ENCODE data around the gene ITFG1. TPM values are rescaled to one million over a fixed set of nuclear protein-coding genes. Genes with fewer than 3 reads are reported as not detected.

ITFG1 gene
- total and polyA plus RNA-seq, 2 of the 8 experiments (the other 6 are each of a cell fraction or from before 2014, with no cell fraction given) = 13.8 to 22.2 TPM

GRCh38 chr16:47213761-47214440 lies 247.0 kb downstream of the ITFG1 start:
- H2BK5ac ChIP-seq (ENCODE audit: low read depth, low read length) = no peak overlapping the region
- DNase-seq (ENCODE audit: low read depth in 1 of 2, low spot score in 2 of 2) = no peak
- POLR2A ChIA-PET (ENCODE audit: partially characterized antibody) = no interaction called here
- no peak overlapping the region for H2BK12ac ChIP-seq (ENCODE audit: low read depth, low read length)
- H3K27ac ChIP-seq (ENCODE audit: low read depth, low read length) = no peak overlapping the region
- H2AFZ ChIP-seq (ENCODE audit: low read length) = no peak overlapping the region
- no peak for FAIRE-seq
- H4K5ac ChIP-seq (ENCODE audit: insufficient read length, low read depth, low read length) = no peak overlapping the region
- no peaks in the 10 kb centered on the region for H3K27me3 ChIP-seq (replicated peaks in 1 of 4; ENCODE audit: control insufficient read depth in 3 of 4, extremely low read depth in 1 of 4, insufficient read depth in 3 of 4, low read length in 3 of 4)
- no peak overlapping the region for H4K91ac ChIP-seq (replicated peaks; ENCODE audit: insufficient read length, low read length)
- H2AK5ac ChIP-seq (ENCODE audit: low read depth, low read length) = no peak overlapping the region
- no peak overlapping the region for H3K23ac ChIP-seq (ENCODE audit: insufficient read length)
- H4K20me1 ChIP-seq (replicated peaks in 1 of 2; ENCODE audit: control insufficient read depth in 1 of 2, insufficient read depth in 2 of 2, low read length in 2 of 2) = no peaks in the 10 kb centered on the region
- no peak overlapping the region for H3K4me2 ChIP-seq (ENCODE audit: insufficient read depth in 1 of 2, low read depth in 2 of 2, low read length in 2 of 2)
- no peaks in the 10 kb centered on the region for H3K23me2 ChIP-seq (ENCODE audit: low read depth, low read length)
- H3K79me1 ChIP-seq (ENCODE audit: low read depth, low read length) = no peaks in the 10 kb centered on the region
- CTCF ChIA-PET (ENCODE audit: partially characterized antibody) = no interaction called here
- H3K9ac ChIP-seq (replicated peaks in 1 of 4; ENCODE audit: extremely low read depth in 1 of 4, low read depth in 3 of 4, low read length in 3 of 4) = no peak overlapping the region
- no peaks in the 10 kb centered on the region for H3K9me3 ChIP-seq (ENCODE audit: insufficient read depth in 2 of 2, low read depth in 1 of 2, low read length in 1 of 2)
- no peak overlapping the region for H4K8ac ChIP-seq (ENCODE audit: extremely low read depth, insufficient read depth, low read length)
- WGBS, 2 experiments (ENCODE audit: extremely low coverage in 1 of 2, insufficient coverage in 1 of 2, insufficient read length in 1 of 2, insufficient replicate concordance in 2 of 2, low coverage in 1 of 2, low lambda C conversion rate in 2 of 2, missing lambda C conversion rate in 1 of 2) = 87% methylated on average over 2 of the region's 2 CpGs; no CpG with 5 or more reads in 1 of the 2 experiments
- H3K36me3 ChIP-seq (ENCODE audit: control insufficient read depth in 2 of 4, insufficient read depth in 4 of 4, low read length in 3 of 4) = no peaks in the 10 kb centered on the region; a peak in 1 of 8 replicates
- no peak overlapping the region for H3K56ac ChIP-seq (replicated peaks; ENCODE audit: insufficient read length, low read depth, low read length)
- H2BK15ac ChIP-seq (ENCODE audit: low read length) = no peak overlapping the region
- TF ChIP-seq ATF3 (IDR thresholded peaks at IDR 0.05; ENCODE audit: insufficient read depth, low read depth, low read length) = no peak
- TF ChIP-seq JUN (IDR thresholded peaks at IDR 0.05; ENCODE audit: low read depth, low read length) = no peak
- TF ChIP-seq KDM1A (IDR thresholded peaks at IDR 0.05; ENCODE audit: borderline replicate concordance, low read length) = no peak
- no peak for TF ChIP-seq GTF2F1 (IDR thresholded peaks at IDR 0.05; ENCODE audit: borderline replicate concordance, low read depth, low read length)
- TF ChIP-seq SAP30 (IDR thresholded peaks at IDR 0.05; ENCODE audit: insufficient read depth, insufficient replicate concordance, low read length) = no peak
- TF ChIP-seq CEBPB (IDR thresholded peaks at IDR 0.05; ENCODE audit: low read depth, low read length) = no peak
- no peak for TF ChIP-seq TEAD4 (IDR thresholded peaks at IDR 0.05; ENCODE audit: low read depth, low read length)
- TF ChIP-seq SIRT6 (IDR thresholded peaks at IDR 0.05; ENCODE audit: low read length) = no peak
- no peak for TF ChIP-seq SP4 (IDR thresholded peaks at IDR 0.05; ENCODE audit: low read length)
- no peak for TF ChIP-seq MAFK (IDR thresholded peaks at IDR 0.05; ENCODE audit: low read depth, low read length)
- H3K14ac ChIP-seq (ENCODE audit: insufficient read length) = no peak overlapping the region
- H3K4ac ChIP-seq (replicated peaks; ENCODE audit: insufficient read length, low read depth, low read length) = no peak overlapping the region
- no peak overlapping the region for H2BK20ac ChIP-seq (ENCODE audit: low read length)
- no peaks in the 10 kb centered on the region for H3K4me1 ChIP-seq (replicated peaks in 1 of 4; ENCODE audit: control insufficient read depth in 3 of 4, insufficient read depth in 4 of 4, low read length in 3 of 4)
- H3K79me2 ChIP-seq (ENCODE audit: control insufficient read depth in 1 of 2, insufficient read depth in 2 of 2, low read length in 2 of 2) = no peaks in the 10 kb centered on the region
- no peak overlapping the region for H2BK120ac ChIP-seq (replicated peaks; ENCODE audit: low read depth, low read length)
- no peak overlapping the region for H3K18ac ChIP-seq (ENCODE audit: extremely low read depth, low read length)
- H3K4me3 ChIP-seq (ENCODE audit: extremely low read depth in 1 of 4, insufficient read depth in 2 of 4, low read depth in 3 of 4, low read length in 4 of 4) = no peak overlapping the region

Measured in H1 (cell line).